Measurements from ENCODE around the gene HTT.

DNA sequence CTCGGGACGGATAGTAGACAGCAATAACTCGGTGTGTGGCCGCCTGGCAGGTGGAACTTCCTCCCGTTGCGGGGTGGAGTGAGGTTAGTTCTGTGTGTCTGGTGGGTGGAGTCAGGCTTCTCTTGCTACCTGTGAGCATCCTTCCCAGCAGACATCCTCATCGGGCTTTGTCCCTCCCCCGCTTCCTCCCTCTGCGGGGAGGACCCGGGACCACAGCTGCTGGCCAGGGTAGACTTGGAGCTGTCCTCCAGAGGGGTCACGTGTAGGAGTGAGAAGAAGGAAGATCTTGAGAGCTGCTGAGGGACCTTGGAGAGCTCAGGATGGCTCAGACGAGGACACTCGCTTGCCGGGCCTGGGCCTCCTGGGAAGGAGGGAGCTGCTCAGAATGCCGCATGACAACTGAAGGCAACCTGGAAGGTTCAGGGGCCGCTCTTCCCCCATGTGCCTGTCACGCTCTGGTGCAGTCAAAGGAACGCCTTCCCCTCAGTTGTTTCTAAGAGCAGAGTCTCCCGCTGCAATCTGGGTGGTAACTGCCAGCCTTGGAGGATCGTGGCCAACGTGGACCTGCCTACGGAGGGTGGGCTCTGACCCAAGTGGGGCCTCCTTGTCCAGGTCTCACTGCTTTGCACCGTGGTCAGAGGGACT lies 168.8 kb downstream of the HTT start:
- TF ChIP-seq, protein P1, sequence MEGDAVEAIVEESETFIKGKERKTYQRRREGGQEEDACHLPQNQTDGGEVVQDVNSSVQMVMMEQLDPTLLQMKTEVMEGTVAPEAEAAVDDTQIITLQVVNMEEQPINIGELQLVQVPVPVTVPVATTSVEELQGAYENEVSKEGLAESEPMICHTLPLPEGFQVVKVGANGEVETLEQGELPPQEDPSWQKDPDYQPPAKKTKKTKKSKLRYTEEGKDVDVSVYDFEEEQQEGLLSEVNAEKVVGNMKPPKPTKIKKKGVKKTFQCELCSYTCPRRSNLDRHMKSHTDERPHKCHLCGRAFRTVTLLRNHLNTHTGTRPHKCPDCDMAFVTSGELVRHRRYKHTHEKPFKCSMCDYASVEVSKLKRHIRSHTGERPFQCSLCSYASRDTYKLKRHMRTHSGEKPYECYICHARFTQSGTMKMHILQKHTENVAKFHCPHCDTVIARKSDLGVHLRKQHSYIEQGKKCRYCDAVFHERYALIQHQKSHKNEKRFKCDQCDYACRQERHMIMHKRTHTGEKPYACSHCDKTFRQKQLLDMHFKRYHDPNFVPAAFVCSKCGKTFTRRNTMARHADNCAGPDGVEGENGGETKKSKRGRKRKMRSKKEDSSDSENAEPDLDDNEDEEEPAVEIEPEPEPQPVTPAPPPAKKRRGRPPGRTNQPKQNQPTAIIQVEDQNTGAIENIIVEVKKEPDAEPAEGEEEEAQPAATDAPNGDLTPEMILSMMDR (IDR thresholded peaks at IDR 0.05), result no peak
- TF ChIP-seq POLR2A (IDR thresholded peaks at IDR 0.05), result no peak

All from lower leg skin (tissue), 3 donors.